WI38 (cell line): ENCODE measurements around the gene COPA.
"Not testable (repeated sequence)": the region's sequence is repeated elsewhere in the genome, so short reads cannot be mapped to it uniquely, and the experiment has no call there.

Experiments used
- H3K4me3 ChIP-seq: 2 replicates; pipeline ENCODE4 v1.5.1; 2011; ENCODE audit warnings: low read depth, mild to moderate bottlenecking, control low read depth, low read length
- CTCF ChIP-seq: IDR thresholded peaks from 2 replicates; pipeline ENCODE4 v1.5.1; 2012; ENCODE audit warnings: low read depth, mild to moderate bottlenecking, control low read depth, low read length

Gene COPA

GRCh38 chr1:160296036-160296435 is 47.0 kb downstream of the COPA start:
- H3K4me3 ChIP-seq = no peak overlapping the region
- no peak for TF ChIP-seq CTCF

GRCh38 chr1:160293020-160293968 is 49.8 kb downstream of the COPA start:
- H3K4me3 ChIP-seq = no peak overlapping the region
- no peak for TF ChIP-seq CTCF

- no peak overlapping the region for H3K4me3 ChIP-seq
- peak; percentile 71 for TF ChIP-seq CTCF
Measured at GRCh38 chr1:160291248-160292220, 51.5 kb downstream of the COPA start.

GRCh38 chr1:160287769-160288168 is 55.3 kb downstream of the COPA start:
- not testable (repeated sequence) for H3K4me3 ChIP-seq

- H3K4me3 ChIP-seq = peak overlapping the region; percentile 93
- TF ChIP-seq CTCF = no peak
Measured at GRCh38 chr1:160285506-160285905, 57.5 kb downstream of the COPA start.

GRCh38 chr1:160284782-160285344 is 58.2 kb downstream of the COPA start, which contains the start of gene PEX19:
PEX19 (minus strand) TSS chr1:160285133; CDS start chr1:160285124, 9 bp downstream.
- no peak for TF ChIP-seq CTCF
- peak within 1 kb of the TSS; percentile 93 for H3K4me3 ChIP-seq

GRCh38 chr1:160284220-160284781 is 58.7 kb downstream of the COPA start:
- H3K4me3 ChIP-seq = peak overlapping the region; percentile 93
- TF ChIP-seq CTCF = no peak
